Pulmonary artery endothelial cell (primary cell): ENCODE data around the gene PIGK. TPM values are rescaled to one million over a fixed set of nuclear protein-coding genes. Genes with fewer than 3 reads are reported as not detected.
A peak's percentile ranks its signal among the peaks of the same experiment; 100 is the strongest.
"Not testable (repeated sequence)": the region's sequence is repeated elsewhere in the genome, so short reads cannot be mapped to it uniquely, and the experiment has no call there.

ENCODE experiments used
- DNase-seq: peaks from one replicate; pipeline ENCODE4 v3.0.0-alpha.2; 2011; ENCODE audit warnings: low read depth, low spot score
- total RNA-seq: library from RNA; depleted of rRNA; stranded (reverse); fragments of >200 nt; gene quantifications from 2 replicates; pipeline ENCODE4 v1.2.3, GENCODE V29; 2014

Gene PIGK
- 27.0 and 56.6 TPM in 2 replicates for total RNA-seq

DNA sequence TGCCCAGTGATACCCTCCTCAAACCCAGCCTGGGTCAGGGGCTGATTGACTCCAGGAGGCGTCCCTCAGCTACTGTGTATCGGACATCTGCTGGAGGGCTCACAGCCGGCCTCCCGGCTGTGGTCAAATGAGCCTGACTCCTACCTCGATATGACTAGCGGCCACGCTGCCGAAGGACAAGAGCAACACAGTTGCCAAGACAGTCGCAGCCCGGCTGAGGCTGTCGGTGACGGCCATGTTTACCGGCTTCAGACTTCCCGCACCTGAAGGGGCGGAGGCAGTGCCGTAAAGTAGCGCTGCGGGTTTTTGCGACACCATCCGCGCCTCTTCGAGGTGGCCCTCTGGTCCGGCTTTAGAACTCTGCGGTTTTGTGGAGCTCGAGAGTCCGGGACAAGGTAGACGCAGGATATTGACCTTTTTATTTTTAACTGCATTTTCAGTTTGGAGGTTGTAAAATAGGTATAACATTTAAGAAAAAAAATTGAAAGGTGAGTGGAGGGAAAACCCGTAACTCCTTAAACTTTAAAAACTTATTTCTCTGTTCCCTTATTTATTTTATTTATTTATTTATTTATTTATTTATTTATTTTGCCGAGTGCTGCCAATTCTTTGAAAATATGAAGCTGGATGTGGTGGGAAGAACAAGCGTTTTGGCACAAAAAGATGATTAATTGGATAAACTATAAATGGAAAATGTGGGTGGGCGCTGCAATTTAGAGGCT is at the start of gene PIGK:
Gene PIGK (minus strand): TSS at position 265 of the 722 bp plus-strand sequence. CDS start 28 bp downstream, at position 237.
- peak; percentile 64 for DNase-seq

DNA sequence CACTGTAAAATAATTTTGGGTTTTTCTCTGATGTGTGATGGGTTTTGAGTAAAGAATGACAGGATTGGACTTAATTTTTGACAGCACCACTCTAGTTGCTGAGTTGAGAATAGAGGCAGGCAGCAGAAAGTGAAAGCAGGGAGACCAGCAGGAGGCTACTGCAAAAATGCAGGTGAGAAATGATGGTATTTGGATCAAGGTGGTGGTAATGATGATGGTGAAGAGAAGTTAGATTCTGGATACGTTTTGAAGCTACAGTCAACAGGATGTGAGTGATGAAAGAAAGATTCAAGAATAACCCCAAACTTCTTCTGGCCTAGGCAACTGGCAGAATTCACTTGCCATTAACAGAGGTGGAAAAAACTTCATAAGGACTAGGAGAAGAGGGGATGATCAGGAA is 47.8 kb upstream of the PIGK start:
- no peak for DNase-seq

DNA sequence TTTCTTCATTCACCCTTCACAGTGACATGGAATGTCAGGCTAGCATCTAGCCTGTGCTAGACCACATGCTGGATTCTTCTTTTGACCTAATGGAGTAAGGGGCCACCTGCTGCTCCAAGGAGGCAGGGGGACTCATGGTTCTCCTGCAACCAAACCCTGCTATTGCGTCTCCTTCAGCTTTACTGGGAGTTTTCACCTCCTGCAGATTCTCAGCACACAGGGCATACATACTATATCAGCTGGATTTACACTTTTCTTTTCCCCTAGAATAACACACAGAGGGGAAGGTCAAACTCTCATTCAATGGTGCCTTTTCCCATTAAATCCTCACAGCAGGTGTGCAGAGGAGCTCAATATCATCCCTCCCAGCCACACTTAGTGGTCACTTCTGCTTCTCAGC is 46.0 kb upstream of the PIGK start:
- no peak for DNase-seq

DNA sequence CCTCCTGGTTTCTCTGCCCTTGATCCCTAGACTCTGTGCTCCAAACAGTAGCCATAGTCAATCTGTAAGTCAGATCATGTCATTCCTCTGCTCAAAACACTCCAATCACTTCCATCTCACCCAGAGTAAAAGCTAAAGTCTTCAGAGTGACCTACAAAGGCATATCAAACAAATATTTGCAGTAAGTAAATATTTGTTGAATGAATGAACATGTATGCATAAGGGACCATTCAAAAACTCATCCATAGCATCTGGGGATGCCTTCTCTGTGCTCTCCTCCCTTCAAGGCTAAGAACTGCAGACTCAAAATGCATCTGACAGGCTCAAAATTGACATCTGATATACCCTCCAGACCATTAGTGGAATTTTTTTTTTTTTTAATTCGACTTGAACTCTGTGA is 44.5 kb upstream of the PIGK start:
- DNase-seq: no peak

DNA sequence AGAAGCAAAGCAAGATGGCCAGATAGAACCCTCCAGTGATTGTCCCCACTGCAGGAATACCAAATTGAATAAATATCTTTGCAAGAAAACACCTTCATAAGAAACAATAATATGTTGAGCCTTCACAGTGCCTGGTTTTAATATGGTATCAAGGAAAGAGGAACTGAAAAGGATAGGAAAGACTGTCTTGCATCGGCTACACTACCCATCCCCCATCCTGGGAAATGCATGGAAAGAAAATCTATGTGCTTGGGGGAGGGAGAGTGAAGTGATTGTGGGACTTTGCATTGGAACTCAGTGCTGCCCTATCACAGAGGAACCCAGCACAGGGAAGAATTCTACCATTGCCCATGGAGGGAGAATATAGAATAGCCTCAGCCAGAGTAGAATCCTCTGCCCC is 34.0 kb upstream of the PIGK start:
- DNase-seq: no peak

DNA sequence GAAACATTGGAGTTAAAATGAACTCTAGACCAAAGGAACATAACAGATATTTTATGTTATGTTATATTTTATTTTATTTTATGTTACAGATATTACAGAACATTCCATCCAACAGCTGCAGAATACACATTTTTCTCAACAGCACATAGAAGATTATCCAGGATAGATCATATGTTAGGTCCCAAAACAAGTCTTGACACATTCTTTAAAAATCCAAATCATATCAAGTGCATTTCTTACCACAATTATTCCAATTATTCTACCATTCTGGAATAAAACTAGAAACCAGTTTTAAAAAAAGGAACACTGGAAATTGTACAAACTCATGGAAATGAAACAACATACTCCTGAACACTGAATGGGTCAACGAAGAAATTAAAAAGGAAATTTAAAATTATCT is 30.9 kb upstream of the PIGK start:
- DNase-seq: no peak

DNA sequence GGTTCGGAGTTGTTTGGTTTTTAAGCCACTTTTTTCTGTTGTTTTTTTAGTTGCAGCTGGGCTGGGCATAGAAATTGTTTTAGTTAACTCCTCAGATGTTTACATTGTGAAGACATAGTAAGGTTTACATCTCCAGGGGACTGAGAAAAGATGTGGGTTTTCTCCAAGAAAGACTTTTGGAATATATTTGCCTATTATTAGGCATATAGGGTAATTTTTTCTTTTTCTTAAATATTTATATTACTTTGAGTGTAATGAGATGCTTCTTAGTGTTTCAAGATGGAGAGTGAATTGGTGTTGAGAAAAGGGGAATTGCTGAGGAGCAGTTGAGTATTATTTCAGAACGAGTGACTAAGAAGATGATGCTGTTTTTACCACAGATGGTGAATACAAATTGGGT is 26.6 kb upstream of the PIGK start:
- no peak for DNase-seq

DNA sequence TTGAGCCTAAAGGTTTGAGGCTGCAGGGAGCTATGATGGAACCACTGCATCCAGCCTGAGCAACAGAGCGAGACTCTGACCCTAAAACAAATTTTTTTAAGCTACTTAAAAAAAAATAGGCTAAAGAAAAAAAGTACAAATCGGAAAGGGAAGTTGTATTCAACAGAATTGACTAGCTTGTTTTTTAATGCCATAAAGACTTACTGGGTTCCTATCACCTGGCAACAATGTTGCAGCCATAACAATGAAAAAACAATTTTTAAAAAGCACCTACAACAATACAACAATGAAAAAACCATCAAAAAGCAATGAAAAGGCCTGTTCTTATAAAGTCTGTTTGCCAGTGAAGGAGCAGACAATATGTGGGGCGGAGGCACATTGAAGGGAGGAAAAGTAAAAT is 20.1 kb upstream of the PIGK start:
- no peak for DNase-seq

DNA sequence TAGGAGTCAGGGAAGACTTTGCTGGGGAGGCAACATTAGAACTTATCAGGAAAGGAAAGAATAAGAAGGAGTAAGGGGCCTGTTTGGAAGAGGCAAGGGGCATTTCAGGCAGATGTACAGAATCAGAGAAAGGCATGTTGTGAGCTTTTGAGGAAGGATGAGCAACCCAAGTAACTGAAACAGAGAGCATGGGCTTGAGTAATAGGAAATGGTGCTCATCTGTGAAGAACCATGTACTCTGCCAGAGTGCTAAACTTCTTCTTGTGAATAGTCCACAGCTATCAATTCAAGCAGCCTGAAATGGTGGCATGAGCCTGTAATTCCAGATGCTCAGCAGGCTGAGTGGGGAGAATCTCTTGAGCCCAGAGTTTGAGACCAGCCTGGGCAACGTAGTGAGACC is 19.2 kb upstream of the PIGK start:
- no peak for DNase-seq

DNA sequence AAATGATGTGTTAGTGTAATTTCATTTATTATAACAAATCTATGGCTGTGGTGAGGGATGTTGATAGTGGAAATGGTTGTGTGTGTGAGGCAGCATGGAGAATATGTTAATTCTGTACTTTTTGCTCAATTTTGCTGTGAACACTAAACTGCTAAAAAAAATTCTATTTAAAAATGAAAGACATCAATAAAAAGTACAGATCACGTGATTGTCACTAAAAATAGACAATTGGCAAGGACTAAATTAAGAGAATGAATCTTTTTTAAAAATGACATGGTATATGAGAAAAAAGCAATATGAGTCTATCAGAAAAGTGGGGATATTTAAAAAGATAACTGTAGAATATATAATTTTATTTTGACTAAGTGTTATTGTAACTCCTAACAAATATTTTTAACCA is 15.7 kb upstream of the PIGK start:
- DNase-seq: no peak

DNA sequence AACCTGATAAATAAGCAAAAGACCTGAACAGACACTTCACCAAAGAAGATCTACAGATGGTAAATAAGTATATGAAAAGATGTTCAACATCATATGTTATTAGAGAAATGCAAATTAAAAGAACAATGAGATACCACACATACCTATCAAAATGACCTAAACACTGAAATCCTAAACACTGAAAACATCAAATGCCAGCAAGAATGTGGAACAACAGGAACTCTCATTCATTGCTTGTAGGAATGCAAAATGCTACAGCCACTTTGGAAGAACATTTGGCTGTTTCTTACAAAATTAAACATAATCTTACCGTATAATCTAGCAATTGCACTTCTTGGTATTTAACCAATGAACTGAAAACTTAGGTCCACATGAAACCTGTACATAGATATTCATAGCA is 14.9 kb upstream of the PIGK start:
- DNase-seq: no peak

DNA sequence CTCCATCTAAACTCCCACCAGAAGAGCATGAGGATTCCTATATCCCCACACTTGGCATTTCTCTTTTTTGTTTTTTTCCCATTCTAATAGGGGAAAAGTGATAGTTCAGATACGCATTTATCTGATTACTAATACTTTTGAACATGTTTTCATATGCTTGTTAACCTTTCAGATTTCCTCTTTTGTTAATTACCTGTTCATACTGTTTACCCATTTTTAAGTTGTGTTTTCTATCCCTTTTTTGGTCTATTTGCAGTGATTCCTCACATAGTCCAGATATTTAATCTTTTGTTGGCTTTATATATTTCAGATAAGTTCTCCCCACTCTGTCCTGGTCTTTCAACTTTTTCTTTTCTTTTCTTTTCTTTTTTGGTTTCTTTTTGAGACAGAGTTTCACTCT is 13.6 kb upstream of the PIGK start:
- no peak for DNase-seq

DNA sequence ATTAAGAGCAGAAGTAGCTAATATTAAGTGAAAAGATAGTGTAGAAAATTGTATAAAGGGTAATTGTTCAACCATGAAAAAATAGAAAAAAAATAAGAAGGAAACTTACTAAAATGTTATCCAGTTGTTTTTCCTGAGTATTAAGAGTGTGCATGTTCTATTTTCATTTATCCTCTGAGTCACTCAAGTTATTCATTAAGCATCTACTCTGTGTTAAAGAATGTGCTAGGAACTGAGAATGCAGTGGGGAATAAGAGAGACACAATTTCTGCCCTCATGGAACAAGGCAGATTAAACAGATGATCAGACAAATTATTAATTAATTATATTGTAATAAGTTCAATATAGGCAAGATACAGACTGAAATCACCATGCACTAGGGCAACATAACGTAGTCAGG is 10.8 kb upstream of the PIGK start:
- DNase-seq: no peak

DNA sequence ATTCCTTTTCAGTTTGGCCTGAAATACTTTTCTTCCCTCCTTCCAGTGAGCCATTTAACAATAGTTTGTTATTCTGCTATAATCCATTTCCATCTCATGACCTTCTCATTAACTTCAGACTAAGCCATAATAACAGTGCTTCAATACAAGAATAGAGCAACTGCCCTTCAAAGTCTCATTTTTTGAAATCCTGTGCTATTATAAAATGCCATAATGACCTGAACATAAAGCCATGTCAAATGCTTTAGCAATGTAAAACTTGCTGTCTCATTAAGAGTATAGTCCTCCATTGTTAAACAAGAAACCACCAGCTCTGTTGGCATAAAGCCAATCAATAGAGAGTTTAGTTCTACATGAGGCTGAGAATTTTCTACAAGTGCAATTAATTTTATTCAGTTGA is 9.6 kb upstream of the PIGK start:
- no peak for DNase-seq

DNA sequence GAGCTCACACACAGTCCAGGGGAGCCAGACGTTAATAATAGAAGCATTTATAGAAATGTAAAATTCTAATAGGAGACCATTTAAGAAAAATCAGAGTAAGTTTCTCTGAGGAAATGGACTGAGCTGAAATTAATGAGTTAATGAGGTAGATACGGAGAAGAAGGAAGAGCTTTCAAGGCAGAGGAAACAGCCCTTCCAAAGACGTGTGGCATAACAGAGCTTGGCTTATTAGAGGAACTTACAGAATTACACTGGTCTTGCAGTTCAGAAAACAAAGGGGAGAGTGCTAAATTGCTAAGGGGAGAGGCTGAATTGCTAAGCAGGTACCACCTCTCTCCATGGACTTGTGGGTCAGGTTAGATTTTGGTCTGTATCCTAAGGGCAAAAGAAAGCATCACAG is 8.2 kb upstream of the PIGK start:
- DNase-seq: no peak

DNA sequence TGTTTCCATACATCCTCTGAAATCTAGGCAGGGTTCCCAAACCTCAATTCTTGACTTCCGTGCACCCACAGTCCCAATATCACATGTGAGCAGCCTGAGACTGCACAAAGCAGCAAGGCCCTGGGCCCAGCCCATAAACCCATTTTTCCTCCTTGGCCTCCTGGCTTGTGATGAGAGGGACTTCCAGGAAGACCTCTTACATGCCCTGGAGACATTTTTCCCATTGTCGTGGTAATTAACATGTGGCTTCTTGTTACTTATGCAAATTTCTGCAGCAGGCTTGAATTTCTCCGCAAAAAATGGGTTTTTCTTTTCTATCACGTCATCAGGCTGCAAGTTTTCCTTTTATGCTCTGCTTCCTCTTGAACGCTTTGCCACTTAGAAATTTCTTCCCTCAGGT is 3.3 kb upstream of the PIGK start:
- DNase-seq: no peak

DNA sequence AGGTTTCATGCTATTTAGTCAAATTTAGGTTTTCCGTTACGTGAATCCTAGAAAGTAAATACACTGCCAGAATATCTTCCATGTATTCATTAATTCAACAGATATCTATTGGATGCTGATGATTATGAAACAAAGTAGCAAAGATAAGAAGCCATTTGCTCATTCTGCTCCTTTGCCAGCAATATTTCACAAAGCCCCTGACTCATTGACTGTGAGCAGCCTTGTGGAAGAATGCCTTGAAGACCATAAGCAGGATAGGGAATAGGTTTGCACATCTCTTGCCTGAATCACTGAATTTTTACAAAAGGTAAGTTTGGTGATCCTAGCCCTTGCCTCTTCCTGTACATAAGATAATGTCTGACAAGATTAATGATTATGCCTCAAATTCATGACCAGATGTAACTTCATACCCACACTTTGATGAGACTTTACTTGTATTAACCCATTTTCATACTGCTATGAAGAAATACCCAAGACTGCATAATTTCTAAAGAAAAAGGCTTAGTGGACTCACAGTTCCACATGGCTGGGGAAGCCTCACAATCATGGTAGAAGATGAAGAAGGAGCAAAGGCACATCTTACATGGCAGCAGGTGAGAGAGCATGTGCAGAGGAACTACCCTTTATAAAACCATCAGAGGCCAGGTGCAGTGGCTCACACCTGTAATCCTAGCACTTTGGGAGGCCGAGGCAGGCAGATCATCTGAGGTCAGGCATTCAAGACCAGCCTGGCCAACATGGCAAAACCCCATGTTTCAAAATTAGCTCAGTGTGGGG is 1.6 kb upstream of the PIGK start:
- DNase-seq: no peak

DNA sequence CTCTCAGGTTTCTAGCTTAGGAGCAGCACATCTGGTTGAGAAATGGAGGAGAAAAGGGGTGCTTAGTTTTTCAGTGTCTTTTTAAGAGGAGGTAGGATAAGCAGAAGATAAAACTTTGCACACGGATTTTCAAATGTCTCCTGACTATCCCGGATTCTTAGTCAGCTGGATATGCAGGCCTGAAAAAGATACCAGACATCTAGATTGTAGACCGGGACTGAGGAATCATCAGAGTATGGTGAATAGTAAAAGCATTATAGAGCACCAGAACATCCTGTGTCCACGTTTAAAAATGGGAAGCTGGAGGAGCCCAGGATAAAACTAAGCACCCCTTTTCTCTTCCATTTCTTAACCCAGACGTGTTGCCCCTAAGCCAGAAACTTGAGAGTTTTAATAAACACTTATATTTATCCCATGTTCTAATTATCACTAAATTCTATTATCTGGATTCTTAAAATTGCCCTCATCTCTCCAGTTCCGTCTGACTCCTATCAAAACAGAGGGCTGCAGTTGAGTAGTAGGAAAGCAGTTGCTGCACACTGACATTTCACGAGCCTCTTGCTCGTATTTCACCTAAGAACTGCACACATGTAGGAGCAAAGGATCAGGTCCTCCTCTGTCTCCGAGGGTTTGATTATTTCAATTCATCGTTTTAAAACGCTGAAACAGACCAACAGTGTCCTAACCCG is 609 bp downstream of the PIGK start:
- DNase-seq: no peak

DNA sequence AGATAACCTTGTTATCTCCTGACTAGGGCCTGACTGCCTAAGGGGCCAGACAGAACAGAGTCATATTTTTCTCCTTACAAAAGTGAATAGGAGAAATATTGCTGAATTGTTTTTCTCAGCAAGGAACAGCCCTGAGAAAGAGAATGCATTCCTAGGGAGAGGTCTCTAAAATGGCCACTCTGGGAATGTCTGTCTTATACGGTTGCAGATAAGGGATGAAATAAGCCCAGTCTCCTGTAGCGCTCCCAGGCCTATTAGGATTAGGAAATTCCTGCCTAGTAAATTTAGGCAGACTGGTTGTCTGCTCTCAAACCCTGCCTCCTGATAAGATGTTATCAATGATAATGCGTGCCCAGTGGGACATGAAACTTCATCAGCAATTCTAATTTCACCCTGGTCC is 15.2 kb downstream of the PIGK start:
- DNase-seq: not testable (repeated sequence)

DNA sequence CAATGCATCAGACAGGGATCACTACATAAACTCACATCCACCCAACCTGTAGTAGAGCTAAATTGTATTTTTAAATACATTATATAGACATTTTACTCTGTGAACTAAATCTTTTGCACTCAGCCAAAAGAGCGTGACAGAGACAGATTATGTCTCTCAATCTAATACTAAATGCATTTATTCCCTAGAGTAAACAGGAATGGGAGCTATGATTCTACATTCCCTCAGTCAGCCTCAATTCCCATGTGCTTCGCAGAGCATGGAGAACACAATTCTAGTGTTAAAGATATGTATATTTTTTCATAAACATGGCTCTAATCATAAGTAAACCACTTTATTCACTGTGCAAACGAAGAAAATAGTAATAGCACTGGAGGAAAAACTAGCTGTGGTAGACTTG is 16.5 kb downstream of the PIGK start:
- no peak for DNase-seq

DNA sequence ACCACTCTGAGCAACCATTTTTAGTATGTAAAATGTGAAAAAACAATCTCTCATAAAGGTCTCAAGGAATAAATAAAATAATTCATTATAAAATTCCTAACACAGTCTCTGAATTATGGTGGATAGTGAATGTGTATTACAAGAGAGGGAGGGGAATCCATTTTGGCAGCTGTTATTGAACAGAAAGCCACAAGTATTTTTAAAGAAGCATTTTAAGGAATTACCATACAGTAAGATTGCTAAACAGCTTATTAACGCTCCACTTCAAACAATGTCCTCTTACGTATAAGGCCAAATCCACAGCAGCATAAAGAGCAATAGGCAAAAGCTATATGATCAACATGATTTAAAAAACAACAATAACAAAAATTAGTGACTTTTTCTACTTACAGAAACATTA is 18.4 kb downstream of the PIGK start:
- no peak for DNase-seq

DNA sequence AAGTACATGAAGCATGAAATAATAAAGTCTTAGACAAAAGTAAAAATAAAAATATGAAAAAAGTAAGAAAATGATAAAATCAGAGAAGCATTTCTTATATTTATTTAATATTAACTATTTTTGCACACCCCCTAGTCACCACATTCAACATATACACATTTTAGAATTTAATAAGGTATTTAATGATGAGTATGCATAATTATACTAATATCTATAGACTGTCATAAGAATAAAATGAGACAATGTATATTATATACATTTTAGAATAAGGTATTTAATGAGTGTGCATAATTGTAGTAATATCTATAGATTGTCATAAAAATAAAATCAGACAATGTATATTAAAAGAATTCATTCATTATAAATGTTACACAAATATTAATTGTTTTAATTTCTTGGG is 18.9 kb downstream of the PIGK start:
- DNase-seq: no peak

DNA sequence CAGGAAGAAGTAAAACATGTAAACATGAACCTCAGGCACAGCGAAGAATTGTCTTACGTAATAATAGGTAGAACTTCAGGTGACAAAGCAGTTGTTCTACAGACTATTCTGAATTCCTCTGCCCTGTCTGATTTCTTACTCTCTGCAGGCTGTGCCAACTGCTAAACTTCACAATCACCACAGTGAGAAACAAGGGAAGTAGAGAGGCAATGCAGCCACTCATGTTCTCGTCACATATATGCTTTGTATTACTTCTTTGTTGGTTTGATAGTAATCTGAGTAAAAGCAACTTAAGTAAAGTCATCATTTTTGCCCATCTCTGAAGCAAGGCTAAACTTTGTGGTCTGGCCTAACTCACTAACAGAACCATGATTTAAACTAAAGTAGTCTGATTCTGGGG is 21.9 kb downstream of the PIGK start:
- no peak for DNase-seq
